T47D (cell line): Measurements from ENCODE around the gene PRR15.
A peak's percentile ranks its signal among the peaks of the same experiment; 100 is the strongest.

ENCODE experiments used
- DNase-seq, 2 experiments: peaks; one replicate each; pipeline versions ENCODE4 v3.0.0 to v3.0.0-alpha.2; 2011 to 2012; ENCODE audit warnings: low read depth in 1 of 2, low spot score in 1 of 2
- JUND ChIP-seq: IDR thresholded peaks from 2 replicates; pipeline ENCODE4 v1.6.1; 2012; ENCODE audit warnings: low read depth
- in situ Hi-C: cut with HindIII; loops from 2 replicates; pipeline ENCODE4 v1.10.0; 2016; ENCODE audit warnings: low sequenced_read_pairs, low pct_unique_long_range_greater_than_20kb

Gene PRR15

DNA sequence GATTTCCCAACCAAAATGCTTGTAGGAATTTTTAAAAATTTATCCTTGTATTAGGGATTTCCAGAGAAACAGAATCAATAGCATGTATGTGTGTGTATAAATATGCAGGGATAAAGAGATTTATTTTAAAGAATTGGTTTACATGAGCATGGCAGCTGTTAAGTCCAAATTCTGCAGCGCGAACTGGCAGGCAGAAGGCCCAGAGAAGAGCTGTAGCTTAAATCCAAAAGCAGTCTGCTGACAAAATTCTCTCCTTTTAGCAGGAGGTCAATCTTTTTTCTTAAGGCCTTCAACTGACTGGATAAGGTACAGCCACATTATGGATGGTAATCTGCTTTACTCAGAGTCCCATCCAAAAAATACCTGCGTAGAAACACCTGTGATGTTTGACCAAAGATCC is 42.0 kb downstream of the PRR15 start:
- in situ Hi-C loops: no loop called here
- TF ChIP-seq JUND: no peak

DNA sequence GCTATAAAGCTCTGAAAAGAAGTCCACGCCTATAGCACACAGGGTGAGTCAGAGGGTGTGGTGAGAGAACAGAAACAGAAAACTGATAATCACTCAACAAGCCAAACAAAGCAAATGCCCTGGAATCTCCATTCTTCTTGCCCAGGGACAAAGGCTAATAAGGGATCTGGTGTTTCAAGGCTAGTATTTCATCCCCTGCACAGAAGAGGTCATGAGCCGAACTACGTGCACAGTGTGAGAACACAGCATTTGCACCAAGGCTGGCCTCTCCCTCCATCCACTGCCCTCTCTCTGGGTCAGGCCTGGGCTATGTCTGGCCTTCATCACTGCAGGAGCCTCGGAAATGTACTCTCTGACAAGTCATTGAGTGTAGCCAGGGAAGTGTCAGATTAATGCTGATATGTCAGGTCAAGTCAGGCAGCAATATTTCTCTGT is 42.7 kb downstream of the PRR15 start:
- no peak for TF ChIP-seq JUND
- in situ Hi-C loops: no loop called here
- no peak for DNase-seq

More for the DNA sequence above, 42.0 kb downstream of the PRR15 start:
- no peak for DNase-seq

DNA sequence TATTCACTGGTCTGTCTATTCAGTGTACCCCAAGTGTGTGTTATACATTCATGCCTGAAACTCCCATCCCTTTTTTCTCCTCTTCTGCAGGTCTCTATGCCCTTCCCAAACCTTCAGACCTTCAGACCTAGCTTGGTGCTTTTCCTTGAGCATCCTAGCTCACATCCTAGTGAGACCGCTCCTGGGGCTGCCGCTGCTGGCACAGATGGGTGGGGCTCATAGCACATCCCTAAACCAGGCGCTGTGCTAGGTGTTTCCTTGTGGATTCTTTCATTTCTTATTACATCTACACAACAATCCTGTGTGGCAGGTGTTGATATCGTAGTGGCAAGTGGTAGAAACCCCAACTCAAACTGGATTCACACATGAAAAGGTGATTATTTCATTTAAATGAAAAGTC is 43.2 kb downstream of the PRR15 start:
- in situ Hi-C loops: no loop called here

DNA sequence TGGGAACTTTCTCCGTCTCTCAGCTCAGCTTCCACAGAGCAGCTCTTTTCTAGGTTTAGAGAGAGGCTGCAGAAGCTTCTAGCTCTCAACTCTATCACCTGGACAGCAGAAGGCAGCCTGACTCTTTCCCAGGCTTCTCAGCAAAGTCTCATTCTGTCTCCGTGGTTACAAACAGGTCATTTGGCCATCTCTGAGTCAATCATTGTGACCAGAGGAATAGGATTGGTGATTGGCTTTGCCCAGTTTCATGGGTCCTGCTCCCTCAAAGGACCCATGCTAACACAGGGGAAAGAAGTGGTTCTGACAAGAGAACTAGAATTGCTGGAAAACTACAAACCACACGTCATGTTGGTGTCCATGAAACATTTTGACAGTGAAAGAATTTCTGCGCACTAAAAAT is 43.6 kb downstream of the PRR15 start:
- in situ Hi-C loops: no loop called here
- no peak for TF ChIP-seq JUND

More for the DNA sequence above, 43.2 kb downstream of the PRR15 start:
- TF ChIP-seq JUND: no peak
- no peak for DNase-seq

DNA sequence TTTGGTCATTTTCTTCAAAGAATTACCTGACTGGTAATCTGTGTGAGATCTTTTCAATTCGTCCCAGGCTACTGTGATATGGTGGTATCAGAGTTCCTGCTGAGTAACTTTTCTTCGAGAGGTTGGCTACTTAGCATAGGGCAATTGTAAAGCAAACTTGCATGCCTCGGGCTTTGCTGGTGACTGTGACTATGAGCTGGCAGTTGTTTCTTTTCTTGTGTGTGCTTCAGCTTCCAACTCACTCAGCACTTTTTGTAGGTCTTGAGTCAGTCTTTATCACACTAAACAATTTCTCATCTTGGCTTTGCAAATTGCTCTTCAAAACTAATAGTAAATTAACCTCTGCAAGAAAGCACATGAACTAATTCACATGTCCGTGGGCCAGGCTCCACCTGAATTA is 44.3 kb downstream of the PRR15 start:
- TF ChIP-seq JUND: no peak
- in situ Hi-C loops: no loop called here
- no peak for DNase-seq

More for the DNA sequence above, 43.6 kb downstream of the PRR15 start:
- DNase-seq: no peak

DNA sequence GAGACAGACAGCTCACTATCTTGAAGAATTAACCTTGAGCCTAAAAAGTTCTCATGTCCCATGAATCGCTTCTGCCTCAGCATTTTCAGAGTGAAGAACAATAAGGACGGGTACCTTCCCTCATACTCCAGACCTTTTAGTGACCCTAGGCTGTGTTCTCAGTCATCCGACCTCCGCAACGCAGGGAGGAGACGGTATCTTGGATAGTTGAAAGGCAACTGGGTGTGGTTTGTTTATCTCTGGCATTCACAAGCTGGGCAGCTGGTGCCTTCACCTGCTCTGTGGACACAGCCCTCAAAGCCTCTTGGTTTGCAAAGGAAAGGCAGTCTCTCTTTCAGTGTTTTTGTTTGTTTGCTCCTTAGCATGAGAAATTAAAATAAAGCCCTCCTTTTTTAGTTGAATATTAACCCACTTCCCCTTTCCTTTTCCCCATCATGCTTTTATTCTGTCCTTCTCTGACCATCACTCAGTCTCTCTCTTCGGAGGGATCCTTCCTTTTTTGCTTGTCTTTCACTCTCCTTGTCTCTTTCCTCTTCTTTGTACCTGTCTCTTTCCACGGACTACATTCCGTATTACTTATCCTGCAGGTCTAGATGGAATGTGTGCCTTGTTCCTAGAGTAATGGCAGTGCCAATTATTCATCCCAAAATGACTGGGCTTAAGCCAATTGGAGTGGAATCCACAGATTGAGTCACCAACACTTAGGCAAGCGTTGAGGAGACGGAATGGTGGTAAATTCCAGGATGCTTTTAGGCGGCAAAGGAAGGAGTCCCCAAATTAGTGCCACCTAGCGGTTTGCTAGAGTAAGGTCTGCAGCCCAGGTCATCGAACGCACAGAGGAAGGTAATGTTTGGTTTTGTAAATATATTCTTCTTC is 45.8 kb downstream of the PRR15 start:
- in situ Hi-C loops: no loop called here
- peak; percentile 44 to 63 for DNase-seq

DNA sequence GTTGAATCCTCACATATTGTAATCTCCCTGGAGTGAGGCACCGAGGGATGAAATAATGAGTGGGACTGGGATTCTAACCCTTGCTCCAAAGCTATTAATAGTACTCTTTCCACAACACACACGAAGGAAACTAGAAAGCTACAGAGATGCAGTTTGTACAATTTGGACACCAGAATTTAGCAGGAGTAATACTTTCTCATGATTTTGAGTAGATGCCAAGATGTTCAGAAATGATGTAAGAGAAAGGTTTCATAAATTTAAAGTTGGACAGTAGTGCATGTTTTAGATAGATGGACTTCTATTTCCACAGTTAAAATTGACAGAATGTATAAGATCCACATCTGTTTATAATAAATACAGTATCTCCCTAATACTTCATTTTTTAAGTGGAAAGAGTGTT is 46.5 kb downstream of the PRR15 start:
- in situ Hi-C loops: no loop called here
- TF ChIP-seq JUND: no peak

More for the DNA sequence above, 45.8 kb downstream of the PRR15 start:
- no peak for TF ChIP-seq JUND

DNA sequence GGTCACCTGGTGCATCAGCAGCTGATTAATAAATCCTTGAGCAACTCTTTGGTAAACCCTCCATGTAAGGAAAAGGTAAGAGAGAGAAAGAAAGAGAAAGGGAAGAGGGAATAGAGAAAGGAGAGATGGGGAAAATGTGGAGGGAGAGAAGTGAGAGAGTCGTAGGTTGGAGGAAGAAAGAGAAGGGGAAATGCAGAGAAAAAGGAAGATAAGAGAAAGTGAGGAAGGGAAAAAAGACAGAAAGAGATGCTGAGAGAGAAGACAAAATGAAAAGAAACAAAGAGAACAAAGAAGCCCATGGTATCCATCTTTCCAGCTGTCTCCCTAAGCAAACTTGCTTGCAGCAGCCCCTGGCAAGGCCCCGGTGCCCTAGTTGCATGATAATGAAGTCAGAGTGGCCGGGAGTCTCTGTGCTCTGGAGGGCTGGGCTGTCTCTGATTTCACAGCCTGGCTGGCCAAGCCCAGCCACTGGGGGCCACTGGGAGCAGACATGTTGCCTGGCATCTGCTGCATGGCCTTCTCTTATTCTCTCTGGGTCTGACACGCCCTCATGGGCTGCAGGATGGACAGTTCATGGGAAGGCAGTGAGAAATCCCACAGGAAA is 48.4 kb downstream of the PRR15 start:
- no peak for TF ChIP-seq JUND
- no peak for DNase-seq
- in situ Hi-C loops: no loop called here

More for the DNA sequence above, 46.5 kb downstream of the PRR15 start:
- DNase-seq: no peak

DNA sequence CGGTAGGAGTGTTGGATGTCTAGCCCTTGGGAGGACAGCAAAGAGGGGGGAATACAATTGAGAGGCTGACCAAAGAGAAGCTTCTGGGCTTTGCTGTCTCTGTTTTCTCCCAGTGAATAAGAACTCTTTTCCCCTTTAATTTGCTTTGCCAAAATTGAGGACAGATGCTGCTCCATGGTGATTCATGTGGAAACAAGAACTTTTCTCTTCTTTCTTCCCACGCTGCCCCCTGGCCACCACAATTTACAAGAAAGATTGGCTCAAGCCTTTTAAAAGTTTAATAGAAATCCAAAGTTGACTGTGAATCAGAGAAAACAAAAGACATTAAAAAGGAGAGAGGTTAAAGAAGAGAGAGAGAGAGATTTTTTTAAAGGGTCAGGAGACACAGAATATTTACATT is 49.0 kb downstream of the PRR15 start:
- in situ Hi-C loops: no loop called here
- no peak for DNase-seq
- TF ChIP-seq JUND: no peak

DNA sequence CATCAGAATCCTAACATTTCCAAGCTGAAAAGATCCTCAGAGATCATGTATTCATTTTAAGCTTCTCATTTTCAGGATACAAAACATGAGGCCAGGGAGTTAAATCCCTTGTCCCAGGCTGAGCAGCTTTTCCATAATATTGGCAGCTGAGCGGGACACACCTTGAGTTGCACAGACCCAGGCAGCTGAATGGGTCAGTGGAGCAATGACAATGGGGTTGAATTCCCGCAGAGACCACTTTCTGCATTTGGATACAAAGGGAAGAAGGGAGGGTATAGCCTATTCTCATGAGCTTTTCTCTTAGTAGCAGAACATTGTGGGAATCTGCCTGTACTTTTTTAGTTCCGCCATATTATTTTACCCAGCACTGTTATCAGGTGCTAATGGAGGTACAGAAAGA is 49.5 kb downstream of the PRR15 start:
- DNase-seq: no peak
- in situ Hi-C loops: no loop called here
- no peak for TF ChIP-seq JUND

DNA sequence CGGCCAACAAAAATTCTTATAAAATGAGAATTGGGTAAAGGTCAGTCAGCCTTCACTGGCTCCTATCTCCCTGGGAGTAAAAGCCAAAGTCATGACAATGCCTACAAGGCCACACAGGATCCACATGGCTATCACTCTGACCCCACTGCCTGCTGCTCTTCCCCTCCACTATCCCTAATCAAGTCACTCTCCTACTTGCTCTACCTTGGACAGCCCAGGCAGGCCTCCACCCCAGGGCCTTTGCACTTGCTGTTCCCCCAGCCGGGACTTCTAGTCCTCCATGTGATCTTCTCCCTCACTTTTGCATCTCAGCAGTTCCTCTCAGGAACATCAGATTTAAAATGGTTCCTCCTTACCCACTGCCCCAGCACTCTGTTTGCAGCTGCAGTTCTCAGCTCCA is 50.6 kb downstream of the PRR15 start:
- TF ChIP-seq JUND: no peak
- no peak for DNase-seq
- in situ Hi-C loops: no loop called here
